NCI-H146 (cell line): Measurements from ENCODE around the gene PARVG.

Experiments used
- DNase-seq: peaks from one replicate; lab custom pipeline; 2025; lab: John Stamatoyannopoulos, UW

Gene PARVG

DNA sequence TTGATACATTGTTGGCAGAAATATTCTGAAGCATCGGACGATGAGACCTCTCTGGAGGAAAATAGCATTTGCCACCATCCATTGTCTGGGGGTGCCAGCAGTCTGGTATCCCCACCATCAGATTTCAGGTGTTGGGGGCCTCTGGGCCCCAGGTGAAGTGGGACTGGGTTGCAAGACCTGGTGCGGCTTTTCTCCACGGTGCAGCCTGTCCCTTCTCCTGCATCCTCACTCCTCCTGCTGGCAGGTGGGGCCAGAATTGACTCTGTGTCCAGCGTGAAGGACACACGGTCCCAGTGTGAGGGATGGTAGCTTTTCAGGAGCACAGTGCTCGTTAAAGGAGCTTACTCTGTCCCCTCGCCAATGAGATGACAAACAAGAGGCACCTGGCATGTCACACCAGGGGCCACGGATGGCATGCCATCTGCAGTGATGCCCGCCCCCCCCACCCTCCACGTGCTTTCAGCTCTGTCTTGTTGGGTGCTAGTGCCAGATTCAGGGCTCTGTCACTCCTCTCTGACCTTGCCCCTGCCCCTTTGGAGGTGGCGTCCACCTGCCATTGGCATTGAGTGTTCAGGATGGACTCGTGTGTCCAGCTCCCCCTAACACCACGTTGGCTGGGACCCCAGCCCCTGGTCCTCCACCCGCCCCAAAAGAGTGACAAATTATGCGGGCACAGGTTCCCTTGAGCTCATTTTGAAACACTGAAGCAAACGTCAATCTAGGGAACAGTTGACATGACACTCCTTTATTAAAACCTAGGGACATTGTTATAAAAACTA is 62.4 kb downstream of the PARVG start:
- DNase-seq, result no peak

DNA sequence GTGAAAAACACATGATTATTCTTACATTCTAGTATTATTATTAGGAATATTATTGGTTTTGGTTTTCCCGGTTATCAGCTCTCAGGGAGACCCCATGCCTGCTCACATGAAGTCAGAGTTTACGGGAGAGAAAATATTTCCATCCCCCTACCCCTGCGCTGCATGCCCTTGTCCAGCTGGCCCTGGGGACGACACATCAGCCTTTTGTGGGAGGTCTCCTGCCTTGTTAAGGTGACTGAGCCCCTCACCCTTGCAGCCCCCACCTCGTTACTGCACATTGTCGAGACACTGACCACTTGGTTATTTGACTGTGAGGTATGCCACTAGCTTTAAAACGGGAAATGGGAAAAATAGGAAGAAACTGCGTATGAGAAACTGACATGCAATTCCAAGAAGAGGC is 63.0 kb downstream of the PARVG start:
- no peak for DNase-seq

DNA sequence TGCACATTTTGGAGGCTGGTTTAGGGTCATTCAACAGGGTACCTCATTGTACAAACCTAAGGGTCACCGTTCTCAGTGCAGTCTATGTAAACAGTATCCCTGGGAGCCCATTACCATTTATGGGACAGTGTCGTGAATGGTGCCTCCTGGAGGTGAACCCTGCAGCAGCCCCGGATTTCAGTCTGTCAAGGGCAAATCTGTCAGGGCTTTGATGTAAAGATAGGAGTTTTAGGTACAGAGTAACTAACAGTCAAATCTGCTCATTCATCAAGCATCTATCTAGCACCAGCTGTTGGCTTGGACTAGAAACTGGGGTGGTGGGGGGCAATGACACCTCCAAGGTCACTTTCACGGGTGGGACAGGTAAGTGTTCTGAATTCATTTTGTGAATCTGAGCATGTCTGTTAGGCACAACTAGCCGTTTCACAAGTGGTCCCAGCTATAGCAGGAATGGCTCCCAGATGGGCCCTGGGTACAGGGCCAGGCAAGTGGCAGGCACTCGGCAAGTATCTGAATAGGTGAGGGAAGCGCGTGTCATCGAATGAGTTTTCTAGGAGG is 63.6 kb downstream of the PARVG start:
- no peak for DNase-seq

DNA sequence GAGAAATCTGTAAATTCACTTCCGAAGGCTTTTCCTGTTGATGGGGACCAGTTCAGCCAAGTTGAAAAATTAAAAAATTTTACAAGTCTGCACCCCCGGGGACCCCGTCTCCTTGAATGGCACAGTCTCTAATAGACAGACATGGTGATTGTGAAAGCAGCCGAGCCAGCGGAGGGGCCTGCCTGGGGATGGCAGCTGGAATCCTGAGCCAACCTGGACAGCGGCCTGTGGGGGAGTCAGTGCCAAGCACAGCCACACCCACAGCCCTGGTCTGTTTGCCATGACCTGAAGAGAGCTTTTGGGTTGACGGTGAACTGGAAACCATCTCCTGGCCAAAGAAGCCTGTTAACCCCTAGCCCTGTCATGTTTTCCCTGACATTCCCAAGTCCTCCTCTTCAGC is 64.7 kb downstream of the PARVG start:
- DNase-seq, result no peak

DNA sequence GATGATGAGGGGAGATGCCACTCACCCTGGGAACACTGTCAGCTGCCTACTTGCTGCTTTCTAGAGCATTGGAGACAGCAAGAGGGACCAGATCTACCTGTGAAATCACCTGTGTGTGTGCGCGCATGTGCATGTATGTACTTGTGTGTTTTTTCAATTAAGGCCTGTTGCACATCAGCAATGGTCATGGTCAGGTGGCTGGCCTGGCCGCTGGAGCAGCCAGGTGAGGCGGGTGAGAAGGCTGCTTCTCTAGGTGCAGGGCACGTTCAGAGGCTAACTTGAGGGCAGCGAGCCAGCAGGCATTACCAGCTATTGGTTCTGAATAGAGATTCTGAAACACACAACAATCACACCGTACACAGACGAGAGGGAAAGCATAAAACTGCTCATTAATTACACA is 65.1 kb downstream of the PARVG start:
- no peak for DNase-seq

DNA sequence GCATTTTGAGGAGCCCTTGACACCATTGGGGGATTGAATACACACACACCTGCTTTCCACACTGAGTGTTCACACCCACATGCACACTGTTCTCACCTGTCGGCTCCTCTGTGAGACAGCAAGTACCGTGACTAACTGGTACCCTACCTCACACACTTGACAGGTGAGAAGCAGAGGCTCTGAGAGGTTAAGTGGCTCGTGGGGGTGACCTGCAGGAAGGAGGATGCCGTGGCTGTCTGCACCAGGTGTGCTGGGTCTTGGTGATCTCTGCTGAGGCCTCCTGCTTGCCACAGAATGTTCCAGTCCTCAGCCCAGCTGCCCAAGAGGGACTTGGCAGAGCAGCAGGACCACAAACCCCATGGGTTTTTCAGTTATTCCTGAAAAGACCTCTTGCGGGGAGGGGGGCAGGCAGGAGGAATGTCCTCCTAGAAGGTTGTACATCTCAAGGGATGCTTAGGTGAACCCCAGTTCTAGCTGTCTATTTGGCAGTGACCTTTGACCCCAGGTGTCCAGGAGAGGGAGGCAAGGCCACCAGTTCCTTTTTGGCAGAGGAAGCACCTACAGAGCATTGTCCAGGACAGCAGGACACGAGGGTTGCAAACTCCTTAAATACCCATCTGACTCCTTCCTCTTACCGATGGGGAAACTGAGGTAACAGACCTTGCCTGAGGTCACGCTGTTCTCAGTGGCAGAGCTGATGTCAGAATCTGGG is 66.0 kb downstream of the PARVG start:
- no peak for DNase-seq

DNA sequence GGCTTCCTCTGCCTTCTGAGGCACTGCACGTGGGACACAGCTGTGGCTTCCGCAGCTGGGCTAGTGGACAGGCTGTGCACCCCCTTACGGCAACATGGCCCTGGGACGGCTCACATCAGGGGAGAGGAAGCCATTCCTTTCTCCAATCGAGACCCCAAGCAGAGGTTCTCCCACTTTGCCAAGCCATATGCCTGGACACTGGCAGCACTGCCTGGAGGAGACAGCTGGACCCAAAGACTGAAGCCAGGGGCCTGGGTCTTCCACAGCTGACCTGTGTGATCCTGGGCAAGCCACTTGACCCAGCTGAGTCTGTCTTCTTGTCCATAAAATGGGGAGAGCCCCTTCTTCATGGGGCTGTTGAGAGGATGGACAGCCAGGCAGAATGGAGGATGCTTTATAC is 66.6 kb downstream of the PARVG start:
- no peak for DNase-seq

DNA sequence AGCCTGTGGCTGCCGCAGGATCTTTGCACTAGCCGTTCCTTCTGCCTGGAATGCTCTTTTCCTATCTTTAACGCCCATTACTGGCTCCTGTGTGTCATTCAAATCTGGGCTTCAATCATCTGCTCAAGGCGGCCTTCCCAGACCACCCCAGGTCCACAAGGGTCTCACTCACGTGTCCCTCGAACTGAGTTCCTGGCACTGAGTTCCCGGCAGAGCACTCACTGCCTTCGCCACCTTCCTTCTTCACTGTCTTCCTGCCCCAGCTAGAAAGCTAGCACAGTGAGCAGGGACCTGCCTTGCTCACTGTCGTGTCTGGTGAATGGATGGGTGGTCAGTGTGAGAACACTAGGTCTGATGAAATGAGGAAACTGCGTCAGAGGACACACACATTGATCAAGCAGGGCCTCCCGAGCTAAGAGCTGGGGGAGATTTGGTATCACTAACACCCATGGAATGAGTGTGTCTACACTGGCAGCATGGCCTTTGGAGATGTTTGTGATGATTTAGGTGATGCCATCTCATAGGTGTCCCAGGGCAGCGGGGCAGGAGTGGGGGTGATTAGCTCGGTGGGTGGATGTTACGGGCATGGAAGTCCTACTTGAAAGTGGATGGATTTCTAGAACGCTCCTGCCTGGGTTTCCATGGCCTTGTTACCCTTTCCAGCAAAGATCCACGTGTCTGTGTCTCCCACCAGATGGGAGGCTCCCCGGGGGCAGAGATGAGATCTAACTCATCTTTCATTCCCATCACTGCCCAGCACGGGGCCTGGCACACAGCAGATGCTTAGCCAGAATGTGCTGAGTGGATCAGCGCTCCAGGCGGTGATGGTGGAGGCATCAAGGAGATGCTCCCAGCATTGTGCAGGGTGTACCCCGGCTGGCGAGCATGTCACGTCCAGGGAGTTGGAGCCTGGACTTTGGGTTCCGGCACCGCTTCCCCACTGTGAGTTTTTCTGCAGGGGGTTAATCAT is 67.5 kb downstream of the PARVG start:
- DNase-seq, result no peak

DNA sequence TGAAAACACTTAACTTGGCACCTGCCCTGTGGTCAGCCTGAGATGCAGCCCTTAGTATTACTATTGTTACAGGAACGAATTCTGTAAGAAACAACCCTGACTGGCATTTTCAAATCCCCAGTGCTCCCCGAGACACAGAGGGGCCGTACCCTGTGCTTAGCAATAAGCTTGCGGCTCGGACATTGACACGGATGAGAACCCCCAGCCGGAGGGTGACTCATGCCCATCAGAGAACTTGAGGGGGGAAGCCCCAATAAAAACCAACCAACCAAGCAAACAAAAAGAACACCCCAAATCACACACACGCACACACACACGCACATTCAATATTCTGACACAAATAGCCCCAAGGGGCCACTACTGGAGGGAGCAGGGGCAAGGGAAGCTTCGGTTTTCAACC is 68.2 kb downstream of the PARVG start:
- DNase-seq, result no peak

DNA sequence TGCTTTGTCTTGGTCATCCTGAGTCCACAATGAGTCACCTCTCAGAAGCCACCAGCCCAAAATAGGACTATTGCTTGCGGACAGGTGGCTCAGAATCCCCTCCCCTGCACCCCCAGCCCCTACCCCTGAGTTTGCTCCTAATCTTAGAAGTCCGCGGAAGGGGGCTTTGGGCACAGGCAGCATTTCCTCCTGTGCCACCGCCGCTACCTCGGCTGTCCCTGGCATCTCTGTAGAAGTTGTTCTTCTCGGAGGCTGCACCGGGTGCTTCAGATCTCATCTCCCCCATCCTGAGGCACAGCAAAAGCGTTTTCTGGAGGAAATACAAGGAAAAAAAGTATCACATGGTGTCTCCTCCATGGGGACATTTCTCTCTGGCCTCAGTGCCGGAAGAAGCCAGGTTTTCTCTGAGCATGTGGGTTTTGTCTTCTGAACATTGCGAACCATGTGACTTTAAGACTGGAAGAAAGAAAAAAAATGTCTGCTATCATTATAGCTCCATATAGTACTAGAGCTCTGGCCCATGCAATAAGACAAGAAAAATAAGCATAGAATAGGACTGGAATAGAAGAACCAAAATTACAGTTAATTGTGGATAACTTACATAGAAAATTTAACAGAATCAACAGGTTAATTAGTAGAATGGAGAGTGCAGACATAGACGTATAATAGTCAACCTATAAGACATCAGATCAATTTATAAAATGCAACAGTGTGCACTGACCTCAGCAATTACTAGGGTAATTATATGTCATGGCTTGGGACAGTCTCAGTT is 68.8 kb downstream of the PARVG start:
- DNase-seq, result no peak

DNA sequence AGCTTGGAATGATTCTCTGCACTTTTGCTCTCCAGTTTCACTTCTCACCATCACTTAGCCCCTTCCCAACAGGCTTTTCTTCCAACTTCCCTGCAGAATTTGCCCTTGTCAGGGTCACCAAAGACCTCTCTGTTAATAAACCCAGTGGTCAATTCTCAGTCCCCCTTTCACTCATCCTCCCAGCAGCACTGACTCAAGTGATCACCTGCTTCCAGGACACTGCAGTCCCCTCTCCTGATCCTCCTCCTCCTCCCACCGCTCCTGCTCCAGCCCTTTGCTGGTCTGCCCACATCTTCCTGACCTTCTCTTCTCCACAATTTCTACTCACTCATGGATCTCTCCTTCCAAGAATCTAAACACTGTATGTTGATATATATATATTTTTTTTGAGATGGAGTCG is 74.1 kb downstream of the PARVG start:
- DNase-seq, result no peak

DNA sequence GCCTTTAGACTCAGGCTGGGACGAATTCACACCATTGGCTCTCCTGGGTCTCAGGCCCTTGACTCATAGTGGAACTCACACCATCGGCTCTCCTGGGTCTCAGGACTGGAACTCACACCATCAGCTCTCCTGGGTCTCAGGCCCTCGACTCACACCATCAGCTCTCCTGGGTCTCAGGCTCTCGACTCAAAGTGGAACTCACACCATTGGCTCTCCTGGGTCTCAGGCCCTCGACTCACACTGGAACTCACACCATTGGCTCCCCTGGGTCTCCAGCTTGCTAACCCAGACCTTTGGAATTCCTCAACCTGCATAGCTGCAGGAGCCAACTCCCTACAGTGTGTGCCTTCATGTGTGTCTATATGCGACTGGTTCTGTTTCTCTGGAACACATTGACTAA is 75.4 kb downstream of the PARVG start:
- no peak for DNase-seq

DNA sequence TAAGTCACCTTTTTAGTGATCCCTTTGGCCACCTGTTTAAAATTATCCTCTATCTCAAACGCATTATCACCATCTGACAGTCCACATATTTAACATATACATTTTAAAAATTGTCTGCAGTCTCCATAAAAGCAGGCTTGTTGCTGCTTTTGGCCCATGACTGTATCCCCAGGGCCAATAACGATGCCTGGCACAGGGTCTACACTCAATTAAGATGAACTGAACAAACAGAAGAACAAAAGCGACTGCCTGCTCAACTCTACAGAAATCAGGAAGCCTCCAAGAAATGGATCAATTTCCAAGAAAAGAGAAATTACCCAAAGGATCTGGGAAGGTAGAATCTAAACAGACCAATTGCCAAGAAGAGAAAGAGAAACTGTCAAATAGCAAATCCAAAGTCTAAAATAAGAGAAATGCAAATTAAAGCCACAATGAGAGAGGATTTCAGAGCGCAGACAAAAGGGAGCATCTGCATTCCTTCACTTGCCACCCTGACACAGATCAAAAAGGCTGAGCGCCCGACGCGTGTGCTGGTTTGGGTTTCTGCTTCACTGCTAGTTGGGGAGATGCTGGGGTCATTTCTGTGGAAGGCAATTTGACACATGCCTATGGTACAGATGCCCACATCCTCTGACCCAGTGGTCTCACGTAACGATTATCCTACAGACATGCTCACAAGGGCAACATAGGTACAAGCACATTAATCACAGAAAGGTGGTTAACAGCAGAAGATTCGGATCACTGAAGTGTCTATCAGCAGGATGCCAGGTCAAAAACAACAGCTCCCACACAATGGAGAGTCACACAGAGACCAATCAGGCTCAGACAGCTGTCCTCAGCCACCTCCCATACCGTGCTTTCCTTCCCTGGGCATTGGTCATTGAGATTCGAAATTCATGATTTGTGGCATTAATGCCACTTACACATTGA is 76.1 kb downstream of the PARVG start:
- DNase-seq, result no peak
